ENCODE data around the gene FBLN5. TPM values are rescaled to one million over a fixed set of nuclear protein-coding genes. Genes with fewer than 3 reads are reported as not detected.

Gene FBLN5
- total RNA-seq, 1 donor from 2014 or later: 24.5 TPM

- Histone ChIP-seq H3K36me3 (ENCODE audit: control insufficient read depth in 3 of 3, insufficient read depth in 3 of 3, low read length in 3 of 3) (no peaks in the 10 kb centered on the region), H3K9ac (ENCODE audit: low read depth in 1 of 3, low read length in 3 of 3) (no peak overlapping the region), H3K27ac (ENCODE audit: low read depth, low read length) (no peak overlapping the region), H3K4me3 (ENCODE audit: low read length in 3 of 3) (no peak overlapping the region), H3K27me3 (ENCODE audit: control insufficient read depth in 3 of 3, insufficient read depth in 3 of 3, low read length in 3 of 3) (peaks cover 1 to 5% (median 4%) of the 10 kb centered on the region in 3 donors), H3K4me1 (ENCODE audit: control insufficient read depth in 3 of 3, insufficient read depth in 3 of 3, low read length in 3 of 3) (no peaks in the 10 kb centered on the region), H3K9me3 (ENCODE audit: control insufficient read depth in 3 of 3, low read length in 3 of 3) (no peaks in the 10 kb centered on the region)
Observed at GRCh38 chr14:91953170-91953985, 5.9 kb upstream of the FBLN5 start.

DNA sequence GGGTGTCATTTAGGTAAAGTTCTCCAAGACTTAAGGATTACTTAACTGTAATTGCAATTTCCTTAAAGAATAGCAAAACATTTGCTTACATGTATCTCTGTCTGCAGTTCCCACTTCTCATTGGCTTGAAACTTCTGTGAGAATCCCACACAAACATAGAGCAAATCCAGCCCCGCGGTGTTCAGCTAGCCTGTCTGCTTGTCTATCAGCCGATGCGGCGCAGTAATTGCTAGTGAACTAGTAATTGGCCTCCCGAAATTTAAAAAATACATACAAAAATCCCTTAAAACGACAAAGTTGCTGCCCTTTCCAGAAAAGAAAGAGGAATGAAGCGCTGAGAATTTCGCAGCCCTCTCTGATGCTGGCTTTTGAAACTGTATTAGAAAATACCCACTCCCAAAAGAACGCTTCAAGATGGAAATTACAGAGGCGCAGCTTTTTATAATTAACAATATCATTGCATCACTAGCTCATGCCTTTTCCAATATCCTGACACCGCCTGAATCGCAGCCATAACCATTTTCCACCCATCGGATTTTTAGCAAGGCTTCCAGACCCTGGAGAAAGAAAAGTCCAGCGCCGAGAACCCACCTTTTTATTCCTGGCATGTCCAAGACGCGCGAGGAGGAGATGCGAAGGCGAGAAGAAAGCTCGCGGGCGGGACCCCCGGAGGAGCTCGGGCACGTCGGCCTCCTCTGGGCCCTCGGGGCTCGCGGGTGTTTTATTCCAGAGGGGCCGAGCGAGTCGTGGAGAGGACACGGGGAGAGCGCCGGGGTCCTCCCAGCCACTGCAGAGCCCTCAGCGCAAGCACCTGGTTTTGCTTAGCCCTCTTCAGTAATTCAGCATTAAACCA is 646 bp downstream of the FBLN5 start:
- Histone ChIP-seq H3K27me3 (ENCODE audit: control insufficient read depth in 3 of 3, insufficient read depth in 3 of 3, low read length in 3 of 3) (peaks cover 24 to 37% (median 28%) of the 10 kb centered on the region in 3 donors), H3K9ac (ENCODE audit: low read depth in 1 of 3, low read length in 3 of 3) (peak overlapping the region; percentile 65 to 68 (median 68)), H3K36me3 (ENCODE audit: control insufficient read depth in 3 of 3, insufficient read depth in 3 of 3, low read length in 3 of 3) (no peaks in the 10 kb centered on the region), H3K4me3 (ENCODE audit: low read length in 3 of 3) (peak overlapping the region; percentile 64 to 74 (median 71)), H3K27ac (ENCODE audit: low read depth, low read length) (peak overlapping the region; percentile 73), H3K9me3 (ENCODE audit: control insufficient read depth in 3 of 3, low read length in 3 of 3) (no peaks in the 10 kb centered on the region), H3K4me1 (ENCODE audit: control insufficient read depth in 3 of 3, insufficient read depth in 3 of 3, low read length in 3 of 3) (peaks cover 2 to 8% (median 6%) of the 10 kb centered on the region in 3 donors)

GRCh38 chr14:91945751-91946621 is 1.5 kb downstream of the FBLN5 start:
- Histone ChIP-seq H3K9ac (ENCODE audit: low read depth in 1 of 3, low read length in 3 of 3) (peak overlapping the region; percentile 65 to 68 (median 68)), H3K9me3 (ENCODE audit: control insufficient read depth in 3 of 3, low read length in 3 of 3) (no peaks in the 10 kb centered on the region), H3K4me3 (ENCODE audit: low read length in 3 of 3) (peak overlapping the region; percentile 64 to 74 (median 71)), H3K27ac (ENCODE audit: low read depth, low read length) (peak overlapping the region; percentile 73), H3K36me3 (ENCODE audit: control insufficient read depth in 3 of 3, insufficient read depth in 3 of 3, low read length in 3 of 3) (no peaks in the 10 kb centered on the region), H3K27me3 (ENCODE audit: control insufficient read depth in 3 of 3, insufficient read depth in 3 of 3, low read length in 3 of 3) (peaks cover 24 to 37% (median 28%) of the 10 kb centered on the region in 3 donors), H3K4me1 (ENCODE audit: control insufficient read depth in 3 of 3, insufficient read depth in 3 of 3, low read length in 3 of 3) (peaks cover 2 to 8% (median 6%) of the 10 kb centered on the region in 3 donors)

DNA sequence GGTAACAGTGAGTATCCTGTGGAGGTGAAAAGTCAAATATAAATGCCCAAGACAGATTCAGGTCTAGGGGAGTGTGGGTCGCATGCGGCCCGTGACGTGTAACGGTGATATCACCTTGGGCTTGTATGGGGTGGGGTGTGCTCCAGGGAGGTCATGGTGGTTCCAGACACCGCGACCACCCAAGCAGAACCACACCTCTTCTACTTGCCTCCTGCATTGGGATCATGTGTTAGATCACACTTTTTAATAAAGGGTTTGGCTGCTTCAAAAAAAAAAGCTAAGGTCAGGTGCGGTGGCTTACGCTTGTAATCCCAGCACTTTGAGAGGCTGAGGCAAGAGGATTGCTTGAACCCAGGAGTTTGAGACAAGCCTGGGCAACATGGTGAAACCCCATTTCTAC is 4.5 kb downstream of the FBLN5 start:
- no peaks in the 10 kb centered on the region for H3K36me3 ChIP-seq (ENCODE audit: control insufficient read depth in 3 of 3, insufficient read depth in 3 of 3, low read length in 3 of 3)
- no peak overlapping the region for H3K27ac ChIP-seq (ENCODE audit: low read depth, low read length)
- no peak overlapping the region for H3K4me3 ChIP-seq (ENCODE audit: low read length in 3 of 3)
- H3K27me3 ChIP-seq (ENCODE audit: control insufficient read depth in 3 of 3, insufficient read depth in 3 of 3, low read length in 3 of 3): peaks cover 20 to 31% (median 22%) of the 10 kb centered on the region in 3 donors
- no peak overlapping the region for H3K9ac ChIP-seq (ENCODE audit: low read depth in 1 of 3, low read length in 3 of 3)
- H3K4me1 ChIP-seq (ENCODE audit: control insufficient read depth in 3 of 3, insufficient read depth in 3 of 3, low read length in 3 of 3): peaks cover 1 to 8% (median 6%) of the 10 kb centered on the region in 3 donors
- H3K9me3 ChIP-seq (ENCODE audit: control insufficient read depth in 3 of 3, low read length in 3 of 3): peaks cover 0 to 2% (median 0%) of the 10 kb centered on the region in 3 donors

- Histone ChIP-seq H3K9me3 (ENCODE audit: control insufficient read depth in 3 of 3, low read length in 3 of 3) (peaks cover 0 to 2% (median 0%) of the 10 kb centered on the region in 3 donors), H3K9ac (ENCODE audit: low read depth in 1 of 3, low read length in 3 of 3) (no peak overlapping the region), H3K4me1 (ENCODE audit: control insufficient read depth in 3 of 3, insufficient read depth in 3 of 3, low read length in 3 of 3) (peaks cover 0 to 8% (median 6%) of the 10 kb centered on the region in 3 donors), H3K27ac (ENCODE audit: low read depth, low read length) (no peak overlapping the region), H3K4me3 (ENCODE audit: low read length in 3 of 3) (no peak overlapping the region), H3K36me3 (ENCODE audit: control insufficient read depth in 3 of 3, insufficient read depth in 3 of 3, low read length in 3 of 3) (no peaks in the 10 kb centered on the region), H3K27me3 (ENCODE audit: control insufficient read depth in 3 of 3, insufficient read depth in 3 of 3, low read length in 3 of 3) (peaks cover 18 to 31% (median 19%) of the 10 kb centered on the region in 3 donors)
Observed at GRCh38 chr14:91942128-91942527, 5.4 kb downstream of the FBLN5 start.

DNA sequence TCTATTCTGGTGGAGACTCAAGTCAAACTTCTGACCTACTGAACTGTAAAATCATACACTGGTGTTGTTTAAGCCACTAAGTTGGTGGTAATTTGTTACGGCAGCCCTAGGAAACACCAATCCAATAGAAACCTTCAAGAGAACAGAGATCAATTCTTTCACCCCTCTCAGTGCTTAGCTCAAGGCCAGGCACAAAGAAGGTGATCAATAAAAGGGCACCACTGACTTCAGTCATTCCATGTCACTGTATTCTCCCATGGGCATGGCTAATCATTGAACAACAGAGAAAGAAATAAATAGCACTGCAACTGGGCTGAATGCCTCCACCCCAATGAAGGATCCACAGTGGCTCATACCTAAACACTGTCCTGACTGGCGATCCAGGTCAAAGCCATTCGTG is 7.3 kb downstream of the FBLN5 start:
- Histone ChIP-seq H3K27me3 (ENCODE audit: control insufficient read depth in 3 of 3, insufficient read depth in 3 of 3, low read length in 3 of 3) (peaks cover 5 to 12% (median 9%) of the 10 kb centered on the region in 3 donors), H3K9ac (ENCODE audit: low read depth in 1 of 3, low read length in 3 of 3) (no peak overlapping the region), H3K27ac (ENCODE audit: low read depth, low read length) (no peak overlapping the region), H3K9me3 (ENCODE audit: control insufficient read depth in 3 of 3, low read length in 3 of 3) (peaks cover 0 to 2% (median 0%) of the 10 kb centered on the region in 3 donors), H3K36me3 (ENCODE audit: control insufficient read depth in 3 of 3, insufficient read depth in 3 of 3, low read length in 3 of 3) (peaks cover 0 to 4% (median 0%) of the 10 kb centered on the region in 3 donors), H3K4me1 (ENCODE audit: control insufficient read depth in 3 of 3, insufficient read depth in 3 of 3, low read length in 3 of 3) (peaks cover 0 to under 1% (median 0%) of the 10 kb centered on the region in 3 donors), H3K4me3 (ENCODE audit: low read length in 3 of 3) (no peak overlapping the region)

- H3K4me1 ChIP-seq (ENCODE audit: control insufficient read depth in 3 of 3, insufficient read depth in 3 of 3, low read length in 3 of 3): peaks cover 0 to 2% (median 0%) of the 10 kb centered on the region in 3 donors
- no peak overlapping the region for H3K27ac ChIP-seq (ENCODE audit: low read depth, low read length)
- peaks cover 0 to 2% (median 0%) of the 10 kb centered on the region in 3 donors for H3K27me3 ChIP-seq (ENCODE audit: control insufficient read depth in 3 of 3, insufficient read depth in 3 of 3, low read length in 3 of 3)
- H3K9ac ChIP-seq (ENCODE audit: low read depth in 1 of 3, low read length in 3 of 3): no peak overlapping the region
- peaks cover 0 to 2% (median 0%) of the 10 kb centered on the region in 3 donors for H3K9me3 ChIP-seq (ENCODE audit: control insufficient read depth in 3 of 3, low read length in 3 of 3)
- peaks cover 0 to 4% (median 0%) of the 10 kb centered on the region in 3 donors for H3K36me3 ChIP-seq (ENCODE audit: control insufficient read depth in 3 of 3, insufficient read depth in 3 of 3, low read length in 3 of 3)
- H3K4me3 ChIP-seq (ENCODE audit: low read length in 3 of 3): no peak overlapping the region
Observed at GRCh38 chr14:91935586-91935985, 11.9 kb downstream of the FBLN5 start.

- Histone ChIP-seq H3K36me3 (ENCODE audit: control insufficient read depth in 3 of 3, insufficient read depth in 3 of 3, low read length in 3 of 3) (peaks cover 0 to 4% (median 0%) of the 10 kb centered on the region in 3 donors), H3K4me1 (ENCODE audit: control insufficient read depth in 3 of 3, insufficient read depth in 3 of 3, low read length in 3 of 3) (peaks cover 0 to 2% (median 0%) of the 10 kb centered on the region in 3 donors), H3K9me3 (ENCODE audit: control insufficient read depth in 3 of 3, low read length in 3 of 3) (no peaks in the 10 kb centered on the region), H3K27me3 (ENCODE audit: control insufficient read depth in 3 of 3, insufficient read depth in 3 of 3, low read length in 3 of 3) (peaks cover 0 to 2% (median 0%) of the 10 kb centered on the region in 3 donors), H3K4me3 (ENCODE audit: low read length in 3 of 3) (no peak overlapping the region), H3K9ac (ENCODE audit: low read depth in 1 of 3, low read length in 3 of 3) (no peak overlapping the region), H3K27ac (ENCODE audit: low read depth, low read length) (no peak overlapping the region)
Observed at GRCh38 chr14:91934554-91935285, 12.8 kb downstream of the FBLN5 start.
